Measurements from ENCODE around the gene DGKG.

Gene DGKG

GRCh38 chr3:186236357-186237020 is 125.5 kb downstream of the DGKG start:
- no peak for DNase-seq

GRCh38 chr3:186235554-186235953 is 126.5 kb downstream of the DGKG start:
- DNase-seq, result no peak

- no peak for DNase-seq
Measured at GRCh38 chr3:186234152-186234551, 127.9 kb downstream of the DGKG start.

DNA sequence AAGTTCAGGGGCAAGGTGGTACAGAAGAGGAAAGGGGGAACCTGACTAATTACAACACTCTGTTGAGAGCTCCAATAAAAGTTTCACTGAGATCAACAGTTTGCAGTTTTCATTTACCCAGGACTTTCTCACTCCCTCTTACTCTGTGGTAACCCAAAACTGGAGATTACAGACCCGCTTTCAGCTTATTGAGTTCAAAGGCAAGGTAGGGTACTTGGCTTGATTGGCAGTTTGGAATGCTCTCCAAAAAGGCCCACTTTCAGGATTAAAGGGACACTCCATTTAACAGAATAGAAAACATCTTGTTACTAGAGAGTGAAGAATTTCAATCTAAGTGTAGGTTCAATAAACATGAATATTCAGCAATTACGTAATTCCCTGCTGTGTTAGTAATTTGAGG is 135.6 kb downstream of the DGKG start:
- no peak for DNase-seq

DNA sequence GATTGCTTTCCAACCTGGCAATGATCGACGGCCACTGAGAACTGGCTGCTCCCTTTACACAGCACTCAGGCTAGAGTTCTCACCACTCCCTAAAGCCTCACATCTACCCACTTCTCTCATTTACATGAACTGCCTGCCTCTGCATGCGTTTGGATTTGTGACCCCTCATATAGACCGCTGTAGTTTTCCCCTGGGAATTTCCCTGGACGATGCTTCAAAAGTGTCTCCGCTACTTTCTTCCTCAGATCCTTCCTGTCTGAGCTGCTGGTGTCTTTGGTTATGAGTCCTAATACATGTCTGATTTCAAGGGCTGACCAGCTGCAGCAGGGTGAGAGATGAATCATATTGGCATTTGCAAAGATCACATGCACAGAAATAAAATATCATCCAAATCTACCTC is 136.4 kb downstream of the DGKG start:
- no peak for DNase-seq

GRCh38 chr3:186224041-186224610 is 137.9 kb downstream of the DGKG start:
- DNase-seq, result no peak

DNA sequence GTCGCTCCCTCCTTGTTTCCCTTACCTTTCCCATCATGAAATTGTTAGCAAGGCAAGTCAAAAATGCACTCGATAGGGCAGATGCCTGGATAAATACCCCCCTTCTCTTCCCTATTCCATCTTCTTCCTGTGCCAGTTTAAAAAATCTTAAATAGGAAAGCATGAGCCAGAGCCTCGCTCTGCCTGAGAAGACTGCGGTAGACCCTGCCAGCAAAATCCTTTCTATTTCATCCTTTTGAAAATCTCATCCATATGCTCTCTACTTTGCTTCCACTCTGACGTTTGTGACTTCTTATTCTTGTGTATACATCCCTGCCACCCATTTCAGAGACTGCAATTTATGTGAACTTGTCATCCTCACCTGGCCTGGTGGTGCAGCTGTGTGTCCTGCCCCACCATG is 138.6 kb downstream of the DGKG start:
- no peak for DNase-seq

DNA sequence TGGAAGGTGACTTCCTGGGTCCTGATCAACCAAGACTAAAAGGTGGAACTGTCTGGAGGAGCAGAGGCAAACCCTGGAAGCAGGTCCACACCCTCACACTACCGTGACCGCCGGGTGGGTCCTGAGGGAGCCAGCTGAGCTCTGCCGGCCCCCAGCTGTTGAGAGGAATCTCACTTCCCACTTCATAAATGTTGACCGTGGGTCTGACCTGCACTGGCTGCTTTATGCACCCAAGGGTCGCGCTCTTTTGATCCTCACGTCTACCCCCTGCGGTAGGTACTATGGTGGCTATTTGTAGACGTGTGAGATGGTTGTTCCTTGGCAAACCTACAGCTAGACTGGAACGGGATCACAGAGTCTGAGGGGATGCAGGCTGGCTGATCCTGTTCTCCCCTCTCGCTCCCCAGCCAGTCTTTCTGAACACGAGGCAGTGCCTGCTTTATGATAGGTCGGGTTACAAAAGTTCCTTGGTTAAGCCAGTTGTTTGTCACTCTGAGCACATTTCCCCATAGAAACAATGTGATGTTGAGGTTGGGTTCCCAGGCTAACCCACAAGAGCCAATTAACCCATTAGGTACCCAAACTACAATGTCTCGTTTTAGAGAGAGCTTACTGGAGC is 140.2 kb downstream of the DGKG start:
- no peak for DNase-seq

- no peak for DNase-seq
Measured at GRCh38 chr3:186220911-186221645, 141.0 kb downstream of the DGKG start.

GRCh38 chr3:186220365-186220764 is 141.7 kb downstream of the DGKG start:
- no peak for DNase-seq

GRCh38 chr3:186219211-186219638 is 142.8 kb downstream of the DGKG start:
- no peak for DNase-seq

DNA sequence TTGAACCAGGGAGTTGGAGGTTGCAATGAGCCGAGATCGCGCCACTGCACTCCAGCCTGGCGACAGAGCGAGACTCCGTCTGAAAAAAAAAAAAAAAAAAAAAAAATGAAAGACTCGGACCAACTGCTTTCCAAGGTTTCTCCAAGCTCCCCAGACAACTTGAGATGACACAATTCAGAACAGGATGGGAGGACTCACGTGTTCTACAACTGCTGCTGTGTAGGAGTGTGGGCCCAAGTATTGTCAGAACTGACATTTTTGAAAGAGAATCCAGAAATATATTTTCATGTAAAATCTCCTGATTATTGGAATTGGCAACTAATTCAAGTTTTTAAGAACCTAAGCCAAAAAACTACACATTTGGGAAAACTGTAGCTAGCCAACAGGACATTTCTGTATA is 143.6 kb downstream of the DGKG start:
- no peak for DNase-seq

DNA sequence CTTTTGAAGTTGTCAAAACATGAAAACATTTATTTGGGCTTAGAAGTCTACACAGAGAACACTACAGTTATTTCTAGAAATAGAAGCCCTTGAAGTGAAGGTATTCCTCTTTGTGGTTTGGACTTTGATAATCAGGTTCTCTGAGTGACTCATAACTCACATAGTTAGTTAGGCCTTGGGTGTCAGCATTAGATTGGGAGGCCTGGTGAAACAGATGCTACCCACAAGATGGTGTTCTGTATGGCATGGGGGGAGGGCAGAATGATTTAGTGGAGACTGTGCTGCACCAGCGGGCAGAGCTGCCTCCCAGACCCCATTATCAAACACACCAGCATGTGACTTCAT is 144.2 kb downstream of the DGKG start:
- peak; percentile 24 for DNase-seq

GRCh38 chr3:186216900-186217819 is 144.9 kb downstream of the DGKG start:
- DNase-seq, result no peak

- no peak for DNase-seq
Measured at GRCh38 chr3:186214670-186215069, 147.4 kb downstream of the DGKG start.

GRCh38 chr3:186213946-186214345 is 148.1 kb downstream of the DGKG start:
- no peak for DNase-seq

GRCh38 chr3:186212611-186213010 is 149.4 kb downstream of the DGKG start:
- DNase-seq, result no peak

DNA sequence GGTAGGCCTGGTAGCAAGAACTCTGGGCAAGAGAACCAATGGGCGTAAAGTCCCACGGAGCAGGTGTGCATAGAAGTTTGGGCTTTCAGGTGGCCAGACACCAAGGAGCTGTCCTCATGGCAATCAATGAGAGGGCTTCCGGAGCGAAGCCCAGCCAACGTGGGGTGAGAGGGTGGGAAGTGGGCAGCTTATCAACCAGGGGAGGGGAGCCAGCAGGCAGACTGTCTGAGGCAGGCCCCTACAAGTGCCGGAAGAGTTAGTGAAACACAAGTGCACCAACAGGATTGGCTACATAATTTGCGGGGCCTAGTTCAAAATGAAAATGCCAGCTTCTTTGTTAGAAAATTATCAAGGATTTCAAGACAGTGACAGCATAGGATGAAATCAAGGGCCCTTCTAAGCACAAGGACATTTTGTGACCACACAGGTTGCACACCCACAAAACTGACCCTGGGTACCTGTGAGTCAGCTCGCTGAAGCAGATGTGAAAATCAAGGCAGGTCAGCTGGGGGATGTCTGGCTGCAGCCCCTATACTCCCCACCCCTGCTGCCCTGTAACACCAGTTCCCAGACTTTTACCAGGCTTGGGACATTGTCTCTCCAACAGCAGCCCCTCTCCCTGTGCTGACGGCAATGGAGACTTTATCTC is 151.1 kb downstream of the DGKG start:
- no peak for DNase-seq

DNA sequence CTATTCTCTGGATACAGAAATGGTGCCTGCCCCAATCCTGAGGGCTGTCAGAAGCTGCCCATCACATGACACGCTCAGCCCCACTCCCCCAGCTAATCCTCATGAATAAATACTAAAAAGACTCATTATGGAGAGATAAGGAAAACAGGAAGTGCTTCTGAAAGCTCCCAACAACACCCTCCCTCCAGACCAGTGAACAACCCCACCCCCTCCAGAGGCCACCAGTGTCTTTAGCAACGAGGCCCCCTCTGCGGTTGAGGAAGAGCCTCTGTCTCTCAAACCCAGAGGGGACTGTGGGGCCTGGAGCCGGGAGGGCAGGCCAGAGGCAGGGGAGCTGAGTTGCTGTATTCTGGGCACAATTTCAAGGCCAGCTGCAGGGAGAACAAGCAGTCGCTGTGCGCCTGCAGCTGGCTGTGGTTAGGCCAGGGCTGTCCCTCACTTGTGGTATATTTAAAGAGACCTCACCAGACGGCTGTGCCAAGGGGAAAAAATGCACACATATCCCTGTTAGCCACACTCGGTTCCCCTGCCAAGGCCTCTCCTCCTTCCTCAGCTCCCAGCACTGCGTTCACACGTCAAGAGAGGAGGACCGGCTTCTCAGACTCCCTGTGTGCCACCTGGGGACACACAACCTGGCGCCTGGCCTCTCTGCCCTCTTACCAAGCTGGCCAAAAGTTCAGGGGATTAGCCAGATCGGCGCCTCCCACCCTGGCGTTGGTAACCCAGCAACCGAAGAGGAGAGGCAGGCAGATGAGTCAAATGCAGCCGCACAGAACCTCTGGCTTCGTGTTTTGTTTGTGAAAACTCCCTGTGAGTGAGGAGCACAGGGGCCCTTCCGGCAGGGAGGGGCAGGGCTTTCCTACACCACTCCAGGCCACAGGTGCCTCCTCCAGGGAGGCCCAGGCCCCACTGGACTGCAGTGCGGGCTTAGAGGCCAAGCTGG is 152.0 kb downstream of the DGKG start:
- DNase-seq, result peak; percentile 52

DNA sequence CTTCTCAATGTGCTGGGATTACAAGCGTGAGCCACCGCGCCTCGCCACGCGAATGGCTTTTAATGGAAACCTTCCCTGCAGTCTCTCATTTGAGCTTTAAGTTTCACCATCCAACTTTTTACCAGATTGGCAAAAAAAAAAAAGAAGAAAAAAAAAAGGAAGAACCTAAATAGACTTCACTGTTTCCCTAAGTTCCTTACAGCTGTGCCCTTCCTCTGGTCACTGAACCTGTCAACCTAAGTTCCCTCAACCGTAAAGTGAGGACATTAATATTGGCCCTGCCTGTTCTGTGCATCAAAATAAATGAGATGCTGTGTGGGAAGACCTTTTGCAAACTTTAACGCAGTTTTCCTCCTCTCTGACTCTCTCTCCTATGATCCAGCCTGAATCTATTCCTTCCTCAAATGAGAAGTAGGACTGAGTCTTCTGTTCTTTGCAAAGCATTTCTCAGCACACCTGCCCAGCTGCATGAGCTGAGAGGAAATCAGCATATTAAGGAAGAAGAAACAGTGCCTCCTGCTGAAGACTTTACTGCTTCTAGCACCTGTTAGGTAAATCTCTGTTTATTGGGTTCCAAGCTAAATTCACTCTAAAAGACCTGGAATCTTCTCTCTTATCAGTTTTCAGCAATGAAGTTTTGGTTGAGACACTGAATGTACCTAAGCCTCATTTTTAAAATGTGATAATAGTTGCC is 153.6 kb downstream of the DGKG start:
- DNase-seq, result no peak

DNA sequence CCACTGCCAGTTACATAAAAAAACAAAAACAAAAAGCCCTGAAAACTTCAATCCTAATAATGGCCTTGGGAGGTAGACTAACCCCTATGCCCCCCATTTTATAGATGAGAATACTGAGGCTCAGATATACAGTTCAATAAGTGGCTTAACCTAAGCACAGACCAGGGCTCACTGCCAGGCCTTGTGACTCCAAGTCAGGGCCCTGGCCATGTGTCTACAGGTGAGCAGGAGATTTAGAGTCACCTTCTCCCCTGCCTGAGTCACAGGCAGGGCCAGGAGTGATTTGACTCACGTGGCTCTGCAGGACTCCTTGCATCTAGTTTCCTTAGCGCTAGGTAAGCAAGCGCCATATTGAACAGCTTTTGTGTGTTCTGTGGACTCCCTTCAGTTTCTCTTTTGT is 154.5 kb downstream of the DGKG start:
- no peak for DNase-seq

Data from DMS 273 treated with DMSO at 0.1 percent for 48 hours (cell line).